ENCODE results near the gene DNAH8.

The DNAH8 gene

GRCh38 chr6:38805127-38805655 is 90.1 kb downstream of the DNAH8 start:
- Histone ChIP-seq H2AFZ (ENCODE audit: insufficient read depth, low read length, poor library complexity) (no peak overlapping the region), H3K79me1 (ENCODE audit: low read length) (no peaks in the 10 kb centered on the region), H2AK5ac (ENCODE audit: low read length) (no peak overlapping the region), H4K12ac (ENCODE audit: low read depth, low read length) (no peak overlapping the region), H2BK5ac (ENCODE audit: low read depth, low read length, poor library complexity) (no peak overlapping the region), H4K8ac (ENCODE audit: low read depth, low read length) (no peak overlapping the region), H3K4ac (ENCODE audit: low read depth, low read length) (no peak overlapping the region), H3K27ac (ENCODE audit: low read depth, low read length) (no peak overlapping the region), H3K4me3 (ENCODE audit: low read depth, low read length) (no peak overlapping the region), H3K36me3 (ENCODE audit: control insufficient read depth in 1 of 2, insufficient read depth in 2 of 2, low read length in 2 of 2) (no peaks in the 10 kb centered on the region), H2BK12ac (ENCODE audit: low read length) (no peak overlapping the region), H3K9ac (ENCODE audit: low read length) (no peak overlapping the region), H4K91ac (ENCODE audit: low read depth, low read length) (no peak overlapping the region), H3K27me3 (ENCODE audit: insufficient read depth, low read length) (no peaks in the 10 kb centered on the region), H3K14ac (ENCODE audit: low read length) (no peak overlapping the region), H3K79me2 (ENCODE audit: control insufficient read depth, insufficient read depth, low read length, poor library complexity) (no peaks in the 10 kb centered on the region), H2BK120ac (ENCODE audit: insufficient read depth, low read length, poor library complexity) (no peak overlapping the region), H3K4me1 (ENCODE audit: control insufficient read depth in 1 of 2, insufficient read depth in 2 of 2, low read length in 2 of 2) (peaks cover 0 to 3% of the 10 kb centered on the region in 2 experiments), H3K23ac (ENCODE audit: low read length) (no peak overlapping the region), H3K9me3 (ENCODE audit: insufficient read depth, low read depth, low read length) (peaks cover 1% of the 10 kb centered on the region), H3K4me2 (ENCODE audit: low read length) (no peak overlapping the region), H3K18ac (ENCODE audit: low read length) (no peak overlapping the region)
- no peak for DNase-seq
- WGBS (ENCODE audit: extremely low coverage, insufficient coverage, insufficient read length): no CpG with 5 or more reads among the region's 4 CpGs

GRCh38 chr6:38805692-38806091 is 90.6 kb downstream of the DNAH8 start:
- H3K36me3 ChIP-seq (ENCODE audit: control insufficient read depth in 1 of 2, insufficient read depth in 2 of 2, low read length in 2 of 2): no peaks in the 10 kb centered on the region
- WGBS (ENCODE audit: extremely low coverage, insufficient coverage, insufficient read length): no CpG with 5 or more reads among the region's 2 CpGs
- H3K4ac ChIP-seq (ENCODE audit: low read depth, low read length): no peak overlapping the region
- no peak overlapping the region for H2AFZ ChIP-seq (ENCODE audit: insufficient read depth, low read length, poor library complexity)
- no peak overlapping the region for H2AK5ac ChIP-seq (ENCODE audit: low read length)
- H4K8ac ChIP-seq (ENCODE audit: low read depth, low read length): no peak overlapping the region
- H3K18ac ChIP-seq (ENCODE audit: low read length): no peak overlapping the region
- H3K79me2 ChIP-seq (ENCODE audit: control insufficient read depth, insufficient read depth, low read length, poor library complexity): no peaks in the 10 kb centered on the region
- H4K91ac ChIP-seq (ENCODE audit: low read depth, low read length): no peak overlapping the region
- H3K27ac ChIP-seq (ENCODE audit: low read depth, low read length): no peak overlapping the region
- no peak overlapping the region for H3K4me2 ChIP-seq (ENCODE audit: low read length)
- H3K9me3 ChIP-seq (ENCODE audit: insufficient read depth, low read depth, low read length): peaks cover 1% of the 10 kb centered on the region
- H3K14ac ChIP-seq (ENCODE audit: low read length): no peak overlapping the region
- DNase-seq: no peak
- H2BK5ac ChIP-seq (ENCODE audit: low read depth, low read length, poor library complexity): no peak overlapping the region
- no peak overlapping the region for H3K4me3 ChIP-seq (ENCODE audit: low read depth, low read length)
- H4K12ac ChIP-seq (ENCODE audit: low read depth, low read length): no peak overlapping the region
- H2BK120ac ChIP-seq (ENCODE audit: insufficient read depth, low read length, poor library complexity): no peak overlapping the region
- peaks cover 0 to 3% of the 10 kb centered on the region in 2 experiments for H3K4me1 ChIP-seq (ENCODE audit: control insufficient read depth in 1 of 2, insufficient read depth in 2 of 2, low read length in 2 of 2)
- H2BK12ac ChIP-seq (ENCODE audit: low read length): no peak overlapping the region
- H3K79me1 ChIP-seq (ENCODE audit: low read length): no peaks in the 10 kb centered on the region
- H3K27me3 ChIP-seq (ENCODE audit: insufficient read depth, low read length): no peaks in the 10 kb centered on the region
- H3K9ac ChIP-seq (ENCODE audit: low read length): no peak overlapping the region
- H3K23ac ChIP-seq (ENCODE audit: low read length): no peak overlapping the region

- no peak overlapping the region for H4K12ac ChIP-seq (ENCODE audit: low read depth, low read length)
- no peaks in the 10 kb centered on the region for H3K79me2 ChIP-seq (ENCODE audit: control insufficient read depth, insufficient read depth, low read length, poor library complexity)
- no peak overlapping the region for H3K4ac ChIP-seq (ENCODE audit: low read depth, low read length)
- H3K4me2 ChIP-seq (ENCODE audit: low read length): no peak overlapping the region
- no peak overlapping the region for H2AFZ ChIP-seq (ENCODE audit: insufficient read depth, low read length, poor library complexity)
- no peak for DNase-seq
- no peak overlapping the region for H2BK120ac ChIP-seq (ENCODE audit: insufficient read depth, low read length, poor library complexity)
- no peak overlapping the region for H3K18ac ChIP-seq (ENCODE audit: low read length)
- H3K9me3 ChIP-seq (ENCODE audit: insufficient read depth, low read depth, low read length): peaks cover 1% of the 10 kb centered on the region
- H3K14ac ChIP-seq (ENCODE audit: low read length): no peak overlapping the region
- H3K27me3 ChIP-seq (ENCODE audit: insufficient read depth, low read length): no peaks in the 10 kb centered on the region
- no peak overlapping the region for H3K9ac ChIP-seq (ENCODE audit: low read length)
- peaks cover 0 to 3% of the 10 kb centered on the region in 2 experiments for H3K4me1 ChIP-seq (ENCODE audit: control insufficient read depth in 1 of 2, insufficient read depth in 2 of 2, low read length in 2 of 2)
- H3K36me3 ChIP-seq (ENCODE audit: control insufficient read depth in 1 of 2, insufficient read depth in 2 of 2, low read length in 2 of 2): no peaks in the 10 kb centered on the region
- no peak overlapping the region for H2BK5ac ChIP-seq (ENCODE audit: low read depth, low read length, poor library complexity)
- no peaks in the 10 kb centered on the region for H3K79me1 ChIP-seq (ENCODE audit: low read length)
- no peak overlapping the region for H2AK5ac ChIP-seq (ENCODE audit: low read length)
- no peak overlapping the region for H3K27ac ChIP-seq (ENCODE audit: low read depth, low read length)
- H3K23ac ChIP-seq (ENCODE audit: low read length): no peak overlapping the region
- no peak overlapping the region for H4K8ac ChIP-seq (ENCODE audit: low read depth, low read length)
- no peak overlapping the region for H4K91ac ChIP-seq (ENCODE audit: low read depth, low read length)
- WGBS (ENCODE audit: extremely low coverage, insufficient coverage, insufficient read length): no CpG with 5 or more reads among the region's 2 CpGs
- no peak overlapping the region for H2BK12ac ChIP-seq (ENCODE audit: low read length)
- no peak overlapping the region for H3K4me3 ChIP-seq (ENCODE audit: low read depth, low read length)
These were observed 91.2 kb downstream of the DNAH8 start for GRCh38 chr6:38806271-38806670.

GRCh38 chr6:38806833-38807232 is 91.7 kb downstream of the DNAH8 start:
- Histone ChIP-seq H2BK120ac (ENCODE audit: insufficient read depth, low read length, poor library complexity) (no peak overlapping the region), H3K4me3 (ENCODE audit: low read depth, low read length) (no peak overlapping the region), H3K79me2 (ENCODE audit: control insufficient read depth, insufficient read depth, low read length, poor library complexity) (no peaks in the 10 kb centered on the region), H3K9me3 (ENCODE audit: insufficient read depth, low read depth, low read length) (peaks cover 1% of the 10 kb centered on the region), H3K4ac (ENCODE audit: low read depth, low read length) (no peak overlapping the region), H3K27ac (ENCODE audit: low read depth, low read length) (no peak overlapping the region), H2AK5ac (ENCODE audit: low read length) (no peak overlapping the region), H2BK12ac (ENCODE audit: low read length) (no peak overlapping the region), H3K27me3 (ENCODE audit: insufficient read depth, low read length) (no peaks in the 10 kb centered on the region), H3K4me2 (ENCODE audit: low read length) (no peak overlapping the region), H3K4me1 (ENCODE audit: control insufficient read depth in 1 of 2, insufficient read depth in 2 of 2, low read length in 2 of 2) (peaks cover 0 to 3% of the 10 kb centered on the region in 2 experiments), H3K23ac (ENCODE audit: low read length) (no peak overlapping the region), H3K9ac (ENCODE audit: low read length) (no peak overlapping the region), H4K12ac (ENCODE audit: low read depth, low read length) (no peak overlapping the region), H3K79me1 (ENCODE audit: low read length) (no peaks in the 10 kb centered on the region), H2BK5ac (ENCODE audit: low read depth, low read length, poor library complexity) (no peak overlapping the region), H3K36me3 (ENCODE audit: control insufficient read depth in 1 of 2, insufficient read depth in 2 of 2, low read length in 2 of 2) (no peaks in the 10 kb centered on the region), H3K18ac (ENCODE audit: low read length) (no peak overlapping the region), H3K14ac (ENCODE audit: low read length) (no peak overlapping the region), H4K8ac (ENCODE audit: low read depth, low read length) (no peak overlapping the region), H4K91ac (ENCODE audit: low read depth, low read length) (no peak overlapping the region), H2AFZ (ENCODE audit: insufficient read depth, low read length, poor library complexity) (no peak overlapping the region)
- DNase-seq: no peak
- WGBS (ENCODE audit: extremely low coverage, insufficient coverage, insufficient read length): no CpG with 5 or more reads among the region's 3 CpGs

Measured in trophoblast cell (in vitro differentiated cells and primary cell).